Stimulated activated CD8-positive, alpha-beta memory T cell treated with anti-CD3 and anti-CD28 coated beads, Interleukin-4, amount 100 ng/mL, for 48 hours (primary cell): ENCODE measurements around the gene HNRNPCL4.
"Not testable (repeated sequence)": the region's sequence is repeated elsewhere in the genome, so short reads cannot be mapped to it uniquely, and the experiment has no call there.

ENCODE experiments used
- DNase-seq: peaks from one replicate; pipeline ENCODE4 v3.0.0-alpha.2; 2020

Gene HNRNPCL4

GRCh38 chr1:13165531-13165930 is at the start of gene HNRNPCL4:
HNRNPCL4 (minus strand) TSS chr1:13165631; CDS start chr1:13165467, 164 bp downstream.
- not testable (repeated sequence) for DNase-seq

- DNase-seq: not testable (repeated sequence)
These were observed 43.3 kb upstream of the HNRNPCL4 start for GRCh38 chr1:13208712-13209111.

GRCh38 chr1:13201309-13201708 is 35.9 kb upstream of the HNRNPCL4 start, which contains the start of gene PRAMEF13:
PRAMEF13 (minus strand) TSS chr1:13201409; CDS start chr1:13199589, 1,820 bp downstream.
- DNase-seq: not testable (repeated sequence)

- not testable (repeated sequence) for DNase-seq
These were observed 6.1 kb upstream of the HNRNPCL4 start, which contains the start of gene PRAMEF9 for GRCh38 chr1:13171548-13171947. PRAMEF9 (plus strand) TSS chr1:13171848; CDS start chr1:13175281, 3,433 bp downstream.

GRCh38 chr1:13155909-13156308 is 9.5 kb downstream of the HNRNPCL4 start, which contains the start of gene PRAMEF26:
PRAMEF26 (minus strand) TSS chr1:13156009; CDS start chr1:13153095, 2,914 bp downstream.
- not testable (repeated sequence) for DNase-seq

- not testable (repeated sequence) for DNase-seq
These were observed 48.7 kb downstream of the HNRNPCL4 start, which contains the start of gene HNRNPCL2 for GRCh38 chr1:13116754-13117153. HNRNPCL2 (minus strand) TSS chr1:13116854; CDS start chr1:13116400, 454 bp downstream.
